ENCODE measurements around the gene MYOG. TPM values are rescaled to one million over a fixed set of nuclear protein-coding genes. Genes with fewer than 3 reads are reported as not detected.

Gene MYOG
- total RNA-seq, 4 donors from 2014 or later = not detected

GRCh38 chr1:203037509-203038190 lies 48.2 kb downstream of the MYOG start:
- H3K36me3 ChIP-seq = no peaks in the 10 kb centered on the region
- in situ Hi-C loops (cut with MboI; ENCODE audit: low pct_ligation_motif_present in 1 of 4, low pct_unique_long_range_greater_than_20kb in 1 of 4, low sequenced_read_pairs in 3 of 4) = loop anchor here in 3 of 4 donors (10.0 kb wide), 2 partner anchors 177 to 187 kb away; partner anchors contain the start of gene CHIT1 (in 1 of the 3)
- DNase-seq = no peak
- 79% methylated on average over 10 of the region's 10 CpGs; no CpG with 5 or more reads in 1 of the 2 donors for WGBS, 2 donors (ENCODE audit: low coverage in 1 of 2)
- peaks cover 0 to 9% (median 1%) of the 10 kb centered on the region in 4 donors for H3K4me1 ChIP-seq
- H3K4me3 ChIP-seq = no peak overlapping the region
- H3K9me3 ChIP-seq = no peaks in the 10 kb centered on the region
- intact Hi-C loops (cut with DNase I; ENCODE audit: low total_unique reads) = loop anchor here (2.0 kb wide), 1 partner anchor 177 kb away; no protein-coding TSS in a partner anchor
- no peaks in the 10 kb centered on the region for H3K27me3 ChIP-seq
- TF ChIP-seq CTCF (IDR thresholded peaks at IDR 0.05) (no peak), POLR2AphosphoS5 (IDR thresholded peaks at IDR 0.05) (no peak), EP300 (IDR thresholded peaks at IDR 0.05; ENCODE audit: low read depth) (no peak), POLR2A (IDR thresholded peaks at IDR 0.05) (no peak)
- H3K27ac ChIP-seq = peak overlapping the region; percentile 20 to 79 (median 53)

- 54% methylated on average over 2 of the region's 2 CpGs; no CpG with 5 or more reads in 1 of the 2 donors for WGBS, 2 donors (ENCODE audit: low coverage in 1 of 2)
- H3K27ac ChIP-seq = no peak overlapping the region
- no peaks in the 10 kb centered on the region for H3K9me3 ChIP-seq
- no peak overlapping the region for H3K4me3 ChIP-seq
- H3K27me3 ChIP-seq = no peaks in the 10 kb centered on the region
- H3K36me3 ChIP-seq = no peaks in the 10 kb centered on the region
- no peak for DNase-seq
- no peak for TF ChIP-seq POLR2AphosphoS5 (IDR thresholded peaks at IDR 0.05)
- no peak for TF ChIP-seq EP300 (IDR thresholded peaks at IDR 0.05; ENCODE audit: low read depth)
- no peak for TF ChIP-seq CTCF (IDR thresholded peaks at IDR 0.05)
- TF ChIP-seq POLR2A (IDR thresholded peaks at IDR 0.05) = no peak
- intact Hi-C loops (cut with DNase I; ENCODE audit: low total_unique reads) (no loop called here), in situ Hi-C loops (cut with MboI; ENCODE audit: low pct_ligation_motif_present in 1 of 4, low pct_unique_long_range_greater_than_20kb in 1 of 4, low sequenced_read_pairs in 3 of 4) (loop anchor here in 3 of 4 donors (10.0 kb wide), 2 partner anchors 178 to 188 kb away; partner anchors contain the start of gene CHIT1 (in 1 of the 3))
- peaks cover 0 to 9% (median 1%) of the 10 kb centered on the region in 4 donors for H3K4me1 ChIP-seq
Observed at GRCh38 chr1:203036537-203036936, 49.3 kb downstream of the MYOG start.

GRCh38 chr1:203036135-203036534 lies 49.7 kb downstream of the MYOG start:
- 68% methylated on average over 4 of the region's 4 CpGs; no CpG with 5 or more reads in 1 of the 2 donors for WGBS, 2 donors (ENCODE audit: low coverage in 1 of 2)
- Histone ChIP-seq H3K36me3 (no peaks in the 10 kb centered on the region), H3K4me1 (peaks cover 0 to 9% (median 1%) of the 10 kb centered on the region in 4 donors), H3K9me3 (no peaks in the 10 kb centered on the region), H3K4me3 (no peak overlapping the region), H3K27ac (no peak overlapping the region), H3K27me3 (no peaks in the 10 kb centered on the region)
- TF ChIP-seq EP300 (IDR thresholded peaks at IDR 0.05; ENCODE audit: low read depth) (no peak), POLR2A (IDR thresholded peaks at IDR 0.05) (no peak), POLR2AphosphoS5 (IDR thresholded peaks at IDR 0.05) (no peak), CTCF (IDR thresholded peaks at IDR 0.05) (no peak)
- intact Hi-C loops (cut with DNase I; ENCODE audit: low total_unique reads) (no loop called here), in situ Hi-C loops (cut with MboI; ENCODE audit: low pct_ligation_motif_present in 1 of 4, low pct_unique_long_range_greater_than_20kb in 1 of 4, low sequenced_read_pairs in 3 of 4) (loop anchor here in 3 of 4 donors (10.0 kb wide), 2 partner anchors 179 to 189 kb away; partner anchors contain the start of gene CHIT1 (in 1 of the 3))
- DNase-seq = no peak

- intact Hi-C loops (cut with DNase I; ENCODE audit: low total_unique reads) (no loop called here), in situ Hi-C loops (cut with MboI; ENCODE audit: low pct_ligation_motif_present in 1 of 4, low pct_unique_long_range_greater_than_20kb in 1 of 4, low sequenced_read_pairs in 3 of 4) (loop anchor here in 3 of 4 donors (10.0 kb wide), 2 partner anchors 179 to 189 kb away; partner anchors contain the start of gene CHIT1 (in 1 of the 3))
- Histone ChIP-seq H3K9me3 (no peaks in the 10 kb centered on the region), H3K27ac (no peak overlapping the region), H3K4me1 (peaks cover 0 to 9% (median 1%) of the 10 kb centered on the region in 4 donors), H3K36me3 (no peaks in the 10 kb centered on the region), H3K4me3 (no peak overlapping the region), H3K27me3 (no peaks in the 10 kb centered on the region)
- TF ChIP-seq POLR2AphosphoS5 (IDR thresholded peaks at IDR 0.05) (no peak), CTCF (IDR thresholded peaks at IDR 0.05) (no peak), EP300 (IDR thresholded peaks at IDR 0.05; ENCODE audit: low read depth) (no peak), POLR2A (IDR thresholded peaks at IDR 0.05) (no peak)
- WGBS, 2 donors (ENCODE audit: low coverage in 1 of 2) = 80 to 85% methylated on average over 4 to 15 of the region's 15 CpGs
- DNase-seq = no peak
Observed at GRCh38 chr1:203035111-203036000, 50.5 kb downstream of the MYOG start.

Measured in transverse colon (tissue), 4 donors.